Measurements from ENCODE around the gene UGGT2.

UGGT2 gene

GRCh38 chr13:95950103-95950502, 103.1 kb downstream of the UGGT2 start:
- H4K20me1 ChIP-seq (ENCODE audit: insufficient read depth), result no peaks in the 10 kb centered on the region
- no peaks in the 10 kb centered on the region for H3K79me2 ChIP-seq (ENCODE audit: insufficient read depth, low read depth)
- H3K4me2 ChIP-seq, result no peak overlapping the region
- TF ChIP-seq, protein P1, sequence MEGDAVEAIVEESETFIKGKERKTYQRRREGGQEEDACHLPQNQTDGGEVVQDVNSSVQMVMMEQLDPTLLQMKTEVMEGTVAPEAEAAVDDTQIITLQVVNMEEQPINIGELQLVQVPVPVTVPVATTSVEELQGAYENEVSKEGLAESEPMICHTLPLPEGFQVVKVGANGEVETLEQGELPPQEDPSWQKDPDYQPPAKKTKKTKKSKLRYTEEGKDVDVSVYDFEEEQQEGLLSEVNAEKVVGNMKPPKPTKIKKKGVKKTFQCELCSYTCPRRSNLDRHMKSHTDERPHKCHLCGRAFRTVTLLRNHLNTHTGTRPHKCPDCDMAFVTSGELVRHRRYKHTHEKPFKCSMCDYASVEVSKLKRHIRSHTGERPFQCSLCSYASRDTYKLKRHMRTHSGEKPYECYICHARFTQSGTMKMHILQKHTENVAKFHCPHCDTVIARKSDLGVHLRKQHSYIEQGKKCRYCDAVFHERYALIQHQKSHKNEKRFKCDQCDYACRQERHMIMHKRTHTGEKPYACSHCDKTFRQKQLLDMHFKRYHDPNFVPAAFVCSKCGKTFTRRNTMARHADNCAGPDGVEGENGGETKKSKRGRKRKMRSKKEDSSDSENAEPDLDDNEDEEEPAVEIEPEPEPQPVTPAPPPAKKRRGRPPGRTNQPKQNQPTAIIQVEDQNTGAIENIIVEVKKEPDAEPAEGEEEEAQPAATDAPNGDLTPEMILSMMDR (conservative IDR thresholded peaks at IDR 0.05; ENCODE audit: low read depth, low read length), result no peak
- no peaks in the 10 kb centered on the region for H3K36me3 ChIP-seq (ENCODE audit: insufficient read depth)
- H3K4me1 ChIP-seq (ENCODE audit: low read depth, poor library complexity, severe bottlenecking), result no peaks in the 10 kb centered on the region
- H3K27ac ChIP-seq, result no peak overlapping the region
- H3K9ac ChIP-seq, result no peak overlapping the region
- H3K27me3 ChIP-seq (ENCODE audit: insufficient read depth, low read depth), result no peaks in the 10 kb centered on the region
- no peak overlapping the region for H3K4me3 ChIP-seq (IDR thresholded peaks at IDR 0.05; ENCODE audit: insufficient read depth, low read depth, low read length)
- no peak overlapping the region for H2AFZ ChIP-seq (ENCODE audit: low read depth)

- Histone ChIP-seq H3K4me1 (ENCODE audit: low read depth, poor library complexity, severe bottlenecking) (no peaks in the 10 kb centered on the region), H3K79me2 (ENCODE audit: insufficient read depth, low read depth) (no peaks in the 10 kb centered on the region), H4K20me1 (ENCODE audit: insufficient read depth) (no peaks in the 10 kb centered on the region), H3K36me3 (ENCODE audit: insufficient read depth) (no peaks in the 10 kb centered on the region), H3K27me3 (ENCODE audit: insufficient read depth, low read depth) (no peaks in the 10 kb centered on the region), H3K27ac (no peak overlapping the region), H2AFZ (ENCODE audit: low read depth) (no peak overlapping the region), H3K9ac (no peak overlapping the region), H3K4me3 (IDR thresholded peaks at IDR 0.05; ENCODE audit: insufficient read depth, low read depth, low read length) (no peak overlapping the region), H3K4me2 (no peak overlapping the region)
- TF ChIP-seq, protein P1 (conservative IDR thresholded peaks at IDR 0.05; ENCODE audit: low read depth, low read length), result no peak
Measured at GRCh38 chr13:95948656-95949055, 104.5 kb downstream of the UGGT2 start.

DNA sequence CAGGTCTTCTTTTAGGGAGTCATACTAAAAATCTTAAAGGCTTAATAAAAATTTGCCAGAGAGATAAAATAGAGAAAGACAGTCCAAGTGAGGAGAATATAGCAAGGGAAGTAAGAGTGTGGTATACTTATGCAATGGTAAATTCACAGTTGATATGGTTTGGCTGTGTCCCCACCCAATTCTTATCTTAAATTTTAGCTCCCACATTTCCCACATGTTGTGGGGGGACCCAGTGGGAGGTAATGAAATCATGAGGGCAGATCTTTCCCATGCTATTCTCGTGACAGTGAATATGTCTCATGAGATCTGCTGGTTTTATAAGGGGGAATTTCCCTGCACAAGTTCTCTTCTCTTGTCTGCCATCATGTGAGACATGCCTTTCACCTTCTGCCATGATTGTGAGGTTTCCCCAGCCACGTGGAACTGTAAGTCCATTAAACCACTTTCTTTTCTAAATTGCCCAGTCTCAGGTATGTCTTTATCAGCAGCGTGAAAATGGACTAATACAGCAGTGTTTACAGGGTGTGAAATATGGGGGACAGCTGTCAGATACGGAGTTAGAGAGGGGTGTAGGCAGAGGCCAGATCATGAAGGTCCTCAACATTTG, 115.4 kb downstream of the UGGT2 start:
- Histone ChIP-seq H3K4me1 (ENCODE audit: low read depth, poor library complexity, severe bottlenecking) (no peaks in the 10 kb centered on the region), H3K9ac (no peak overlapping the region), H4K20me1 (ENCODE audit: insufficient read depth) (no peaks in the 10 kb centered on the region), H2AFZ (ENCODE audit: low read depth) (no peak overlapping the region), H3K27me3 (ENCODE audit: insufficient read depth, low read depth) (no peaks in the 10 kb centered on the region), H3K4me3 (IDR thresholded peaks at IDR 0.05; ENCODE audit: insufficient read depth, low read depth, low read length) (no peak overlapping the region), H3K27ac (no peak overlapping the region), H3K4me2 (no peak overlapping the region), H3K79me2 (ENCODE audit: insufficient read depth, low read depth) (no peaks in the 10 kb centered on the region), H3K36me3 (ENCODE audit: insufficient read depth) (no peaks in the 10 kb centered on the region)
- TF ChIP-seq, protein P1 (conservative IDR thresholded peaks at IDR 0.05; ENCODE audit: low read depth, low read length), result no peak

DNA sequence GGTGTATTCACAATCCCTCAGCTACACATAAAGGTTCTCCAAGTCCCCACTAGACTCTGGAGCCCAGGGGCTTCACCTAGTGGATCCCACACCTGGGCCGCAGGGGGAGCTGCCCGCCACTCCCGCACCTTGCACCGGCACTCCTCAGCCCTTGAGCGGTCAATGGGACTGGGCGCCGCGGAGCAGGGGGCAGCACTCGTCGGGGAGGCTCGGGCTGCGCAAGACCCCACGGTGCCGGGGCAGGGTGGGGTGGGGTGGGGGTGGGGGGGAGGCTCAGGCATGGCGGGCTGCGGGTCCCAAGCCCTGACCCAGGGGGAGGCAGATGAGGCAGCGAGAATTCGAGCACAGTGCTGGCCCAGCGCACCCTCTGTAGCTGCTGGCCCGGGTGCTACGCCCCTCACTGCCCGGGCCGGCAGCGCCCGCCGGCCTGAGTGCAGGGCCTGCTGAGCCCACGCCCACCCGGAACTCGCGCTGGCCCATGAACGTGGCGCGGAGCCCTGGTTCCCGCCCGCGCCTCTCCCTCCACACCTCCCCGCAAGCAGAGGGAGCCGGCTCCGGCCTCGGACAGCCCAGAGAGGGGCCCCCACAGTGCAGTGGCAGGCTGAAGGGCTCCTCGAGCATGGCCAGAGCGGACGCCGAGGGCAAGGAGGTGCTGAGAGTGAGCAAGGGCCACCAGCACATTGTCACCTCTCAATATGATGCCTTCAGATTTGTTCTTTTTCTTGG, 121.7 kb downstream of the UGGT2 start:
- Histone ChIP-seq H3K4me3 (IDR thresholded peaks at IDR 0.05; ENCODE audit: insufficient read depth, low read depth, low read length) (no peak overlapping the region), H2AFZ (ENCODE audit: low read depth) (no peak overlapping the region), H3K4me1 (ENCODE audit: low read depth, poor library complexity, severe bottlenecking) (no peaks in the 10 kb centered on the region), H3K79me2 (ENCODE audit: insufficient read depth, low read depth) (no peaks in the 10 kb centered on the region), H3K27ac (no peak overlapping the region), H3K9ac (no peak overlapping the region), H3K27me3 (ENCODE audit: insufficient read depth, low read depth) (no peaks in the 10 kb centered on the region), H3K36me3 (ENCODE audit: insufficient read depth) (no peaks in the 10 kb centered on the region), H3K4me2 (no peak overlapping the region), H4K20me1 (ENCODE audit: insufficient read depth) (no peaks in the 10 kb centered on the region)
- TF ChIP-seq, protein P1 (conservative IDR thresholded peaks at IDR 0.05; ENCODE audit: low read depth, low read length), result no peak
